GM19023 (cell line): Measurements from ENCODE around the gene PHYH.
"Not testable (repeated sequence)": the region's sequence is repeated elsewhere in the genome, so short reads cannot be mapped to it uniquely, and the experiment has no call there.

Experiments used
- ATAC-seq: cut with Tn5 transposase; IDR thresholded peaks from one replicate; pipeline ENCODE4 v1.9.1; 2021; ENCODE audit warnings: mild to moderate bottlenecking, moderate library complexity; ENCODE audit not compliant: unreplicated experiment

PHYH gene

DNA sequence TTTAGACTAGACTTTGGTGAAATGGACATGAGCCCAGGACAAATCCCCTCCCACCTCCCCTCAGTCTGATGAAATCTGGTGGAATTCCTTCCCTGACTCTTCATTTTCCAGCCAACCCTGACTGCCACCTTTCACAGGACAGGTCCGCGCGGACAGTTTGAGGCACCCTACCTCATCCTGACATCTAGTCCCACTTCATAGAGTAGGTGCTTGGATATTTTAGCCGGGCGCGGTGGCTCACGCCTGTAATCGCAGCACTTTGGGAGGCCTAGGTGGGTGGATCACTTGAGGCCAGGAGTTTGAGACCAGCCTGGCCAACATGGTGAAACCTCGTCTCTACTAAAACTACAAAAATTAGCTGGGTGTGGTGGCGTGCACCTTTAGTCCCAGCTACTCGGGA lies 23.7 kb downstream of the PHYH start:
- ATAC-seq: not testable (repeated sequence)

DNA sequence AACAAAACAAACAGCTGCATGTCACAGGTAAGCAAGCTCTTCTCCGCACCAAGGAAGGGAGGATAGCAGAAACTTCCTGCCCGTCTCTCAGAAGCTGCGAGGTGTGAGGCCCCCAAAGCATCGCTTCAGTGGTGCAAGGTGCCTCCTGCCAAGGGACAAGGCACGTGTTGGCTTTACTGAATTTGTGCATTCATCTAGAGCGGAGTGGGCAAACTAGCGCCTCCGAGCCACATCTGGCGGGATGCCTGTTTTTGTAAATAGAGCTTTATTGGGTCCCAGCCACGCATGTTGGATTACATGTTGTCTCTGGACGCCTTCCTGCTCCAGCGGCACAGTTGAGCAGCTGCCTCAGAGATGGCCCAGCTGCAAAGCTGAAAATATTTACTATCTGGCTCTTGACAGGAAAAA lies 27.7 kb downstream of the PHYH start:
- no peak for ATAC-seq

DNA sequence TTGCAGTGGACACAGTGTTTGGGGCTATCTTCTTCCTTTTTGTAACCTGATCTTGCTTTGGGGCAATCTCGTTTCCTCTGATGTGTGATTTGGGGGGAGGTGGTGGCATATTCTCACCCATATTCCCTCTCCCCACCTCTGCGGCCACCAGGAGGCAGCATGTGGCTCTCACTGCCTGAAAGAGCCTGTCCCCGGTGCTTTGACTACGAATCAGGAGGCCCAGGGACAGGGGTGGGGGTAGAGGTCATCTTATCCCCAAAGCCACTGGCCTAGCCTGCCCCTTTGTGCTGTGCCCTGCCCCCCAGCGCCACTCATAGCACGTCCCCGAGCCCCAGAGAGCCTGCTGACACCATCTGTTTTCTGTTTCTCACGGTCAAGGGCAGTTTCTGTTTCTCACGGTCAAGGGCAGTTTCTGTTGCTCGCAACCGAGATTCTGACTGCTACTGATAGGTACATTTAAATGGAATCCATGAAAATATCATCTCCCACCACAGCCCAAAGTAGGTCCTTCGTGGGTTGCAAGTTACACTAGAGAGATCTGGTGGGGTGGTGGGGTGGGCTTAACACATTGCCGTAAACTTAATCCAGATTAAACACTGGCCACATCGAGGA lies 28.2 kb downstream of the PHYH start:
- peak; percentile 62 for ATAC-seq

DNA sequence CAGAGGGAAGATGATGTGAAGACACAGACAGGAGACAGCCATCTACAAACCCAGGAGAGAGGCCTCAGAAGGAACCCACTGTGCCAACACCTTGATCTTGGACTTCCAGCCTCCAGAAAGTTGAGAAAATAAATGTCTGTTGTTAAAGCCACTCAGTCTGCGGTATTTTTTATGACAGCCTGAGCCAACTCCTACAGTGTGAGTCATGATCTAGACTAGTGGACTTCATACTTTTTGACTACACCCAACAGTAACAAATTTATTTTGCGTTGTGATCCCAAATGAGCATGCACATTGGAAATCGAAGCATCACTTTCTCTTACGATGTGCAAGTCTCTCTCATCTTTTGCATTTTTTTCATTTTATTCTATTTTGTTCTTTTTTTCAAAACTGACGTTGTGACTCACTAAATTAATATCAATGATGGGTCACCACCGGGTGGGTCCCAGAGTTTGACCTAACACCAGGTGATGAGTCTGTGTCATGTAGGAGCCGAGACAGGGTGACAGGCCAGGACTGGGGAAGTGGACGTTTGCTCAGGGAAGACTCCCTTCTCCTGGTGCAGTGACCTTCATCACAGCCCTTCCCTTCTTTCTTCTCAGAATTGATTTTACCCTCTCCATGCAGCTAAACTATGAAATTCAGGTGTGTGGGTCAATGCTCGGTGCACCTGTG lies 28.9 kb downstream of the PHYH start:
- no peak for ATAC-seq

DNA sequence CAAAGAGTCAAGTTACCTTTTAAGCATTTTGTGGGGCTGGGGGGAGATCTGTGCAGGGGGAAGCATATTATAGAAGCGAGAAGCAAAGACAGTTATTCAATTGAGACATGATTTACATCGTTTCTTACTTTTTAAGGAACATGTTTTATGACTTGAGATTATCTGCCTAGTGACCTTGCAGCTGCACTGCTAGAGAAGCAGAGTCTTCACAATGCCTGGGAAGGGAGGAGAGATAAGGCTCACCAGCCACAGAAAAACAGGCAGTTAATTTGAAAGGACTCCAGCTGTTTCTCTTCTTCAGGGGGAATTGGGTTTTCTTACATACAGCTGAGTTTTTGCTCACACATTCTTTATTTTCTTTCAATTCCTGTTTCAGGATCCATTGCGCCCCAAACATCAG lies 31.0 kb downstream of the PHYH start:
- ATAC-seq: no peak

DNA sequence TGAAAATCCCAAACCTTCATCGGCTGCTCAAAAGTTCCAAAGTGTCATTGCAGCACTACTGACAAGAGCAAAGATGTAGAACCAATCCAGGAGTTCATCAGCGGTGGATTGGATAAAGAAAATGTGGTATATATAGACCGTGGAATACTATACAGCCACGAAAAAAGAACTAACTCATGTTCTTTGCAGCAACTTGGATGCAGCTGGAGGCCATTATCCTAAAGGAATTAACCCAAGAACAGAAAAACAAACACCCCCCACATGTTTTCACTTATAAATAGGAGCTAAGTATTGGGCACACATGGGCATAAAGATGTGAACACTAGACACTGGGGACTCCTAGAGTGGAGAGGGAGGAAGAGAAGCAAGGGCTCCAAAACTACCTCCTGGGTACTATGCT lies 31.6 kb downstream of the PHYH start:
- ATAC-seq: no peak

DNA sequence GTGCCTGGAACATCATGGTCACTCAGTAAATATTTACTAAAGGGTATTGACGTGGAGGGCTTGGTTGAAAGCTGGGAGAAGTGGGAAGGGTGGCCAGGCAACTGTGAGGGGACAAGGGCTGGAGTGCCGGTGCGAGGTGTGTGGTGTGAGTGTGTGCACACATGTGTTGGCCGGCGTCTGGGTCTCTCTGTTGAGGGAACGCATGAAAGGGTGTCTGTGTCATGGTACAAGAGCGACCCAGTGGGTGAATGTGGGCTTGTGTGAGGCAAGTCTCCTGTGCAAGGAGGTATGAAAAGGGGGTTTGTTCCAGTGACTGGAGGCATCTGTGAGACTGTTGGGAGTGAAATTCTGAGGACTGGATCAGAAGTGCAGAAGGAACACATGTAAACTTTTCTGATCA lies 36.3 kb downstream of the PHYH start:
- ATAC-seq: no peak

DNA sequence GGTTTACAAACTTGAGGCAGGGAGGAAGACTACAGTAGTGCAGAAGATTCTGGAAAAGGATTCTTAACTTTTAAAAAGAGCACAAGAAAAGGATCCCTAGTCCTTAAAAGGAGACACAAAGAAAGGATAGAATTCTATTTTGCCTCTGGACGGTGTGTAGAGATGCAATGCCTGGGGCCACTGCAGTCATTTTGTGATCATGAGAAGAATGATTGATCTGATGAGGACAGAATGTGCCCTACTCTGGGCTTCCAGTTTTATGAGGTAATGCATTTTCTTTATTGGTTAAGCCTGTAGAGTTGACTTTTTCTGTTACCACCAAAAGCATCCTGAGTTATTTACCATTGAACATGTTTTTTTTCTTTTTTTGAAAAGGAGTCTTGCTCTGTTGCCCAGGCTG lies 37.4 kb downstream of the PHYH start:
- ATAC-seq: no peak

DNA sequence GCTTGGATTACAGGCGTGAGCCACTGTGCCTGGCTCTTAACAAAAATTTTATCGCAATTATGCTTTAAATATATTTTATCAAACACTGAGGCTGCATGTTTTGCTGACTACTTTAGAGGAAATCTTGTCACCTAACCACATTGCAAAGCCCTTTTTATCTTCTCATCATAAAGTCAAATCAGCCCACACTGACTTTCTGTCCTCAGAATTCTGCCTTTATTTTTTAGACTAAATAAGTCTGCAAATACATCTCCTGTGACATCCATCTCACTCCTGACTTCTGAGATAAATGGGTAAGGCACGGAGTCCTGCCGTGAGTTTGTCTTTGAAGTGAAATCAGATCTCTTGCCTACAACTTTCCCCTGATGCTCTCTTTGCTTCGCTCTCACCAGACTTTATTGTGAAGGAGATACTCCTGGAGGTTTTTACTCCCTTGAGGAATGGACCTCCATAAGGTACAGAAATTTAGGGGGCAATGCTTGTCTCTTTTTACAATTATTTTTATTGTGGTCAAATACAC lies 42.2 kb downstream of the PHYH start:
- ATAC-seq: no peak

DNA sequence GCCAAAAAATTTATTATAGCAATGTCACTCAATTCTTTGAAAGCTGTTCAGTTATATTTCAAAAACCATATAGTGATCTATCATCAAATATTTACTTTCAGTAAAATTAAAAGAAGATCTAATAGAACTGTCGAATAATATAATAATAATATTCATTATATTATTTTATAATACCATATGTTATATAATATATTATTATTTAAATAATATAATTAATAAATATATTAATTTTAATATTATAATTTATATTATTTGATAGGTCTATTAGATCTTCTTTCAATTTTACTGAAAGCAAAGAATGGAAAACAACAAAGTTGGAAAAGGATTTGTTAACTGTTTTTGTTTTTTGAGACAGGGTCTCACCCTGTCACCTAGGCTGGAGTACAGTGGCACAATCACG lies 43.2 kb downstream of the PHYH start:
- ATAC-seq: no peak

DNA sequence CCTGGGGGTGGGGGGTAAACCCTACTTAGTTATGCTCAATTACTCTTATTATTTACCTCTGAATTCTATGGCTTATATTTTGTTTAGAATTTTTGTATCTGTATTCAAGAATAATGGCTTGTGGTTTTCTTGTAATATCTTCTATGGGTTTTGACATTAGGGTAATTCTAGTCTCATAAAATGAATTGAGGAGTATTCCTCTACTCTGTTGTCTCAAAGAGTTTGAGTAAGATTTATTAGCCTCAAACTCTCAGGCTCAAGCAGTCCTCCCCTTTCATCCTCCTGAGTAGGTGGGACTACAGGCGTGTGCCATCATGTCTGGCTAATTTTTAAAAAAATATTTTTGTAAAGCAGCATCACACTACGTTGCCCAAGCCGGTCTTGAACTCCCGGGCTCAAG lies 46.1 kb downstream of the PHYH start:
- ATAC-seq: no peak

DNA sequence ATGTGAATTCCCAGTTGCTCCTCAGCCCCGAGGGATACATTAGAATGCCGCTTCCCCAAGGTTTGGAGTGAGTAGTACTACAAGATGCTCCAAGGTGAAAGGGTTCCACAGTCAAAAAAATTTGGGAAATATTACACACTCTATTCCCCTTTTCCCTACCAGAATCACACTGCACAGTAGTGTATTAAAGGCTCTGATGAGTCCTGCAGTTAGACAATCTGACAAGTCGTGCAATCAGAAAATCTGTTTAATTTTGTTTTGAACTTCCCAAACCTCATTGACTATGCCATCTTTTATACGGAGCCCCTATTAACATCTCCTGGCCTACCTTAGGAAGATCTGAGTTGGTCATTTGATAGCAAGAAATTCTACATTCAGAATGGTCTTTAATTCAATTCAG lies 52.1 kb downstream of the PHYH start:
- ATAC-seq: no peak

DNA sequence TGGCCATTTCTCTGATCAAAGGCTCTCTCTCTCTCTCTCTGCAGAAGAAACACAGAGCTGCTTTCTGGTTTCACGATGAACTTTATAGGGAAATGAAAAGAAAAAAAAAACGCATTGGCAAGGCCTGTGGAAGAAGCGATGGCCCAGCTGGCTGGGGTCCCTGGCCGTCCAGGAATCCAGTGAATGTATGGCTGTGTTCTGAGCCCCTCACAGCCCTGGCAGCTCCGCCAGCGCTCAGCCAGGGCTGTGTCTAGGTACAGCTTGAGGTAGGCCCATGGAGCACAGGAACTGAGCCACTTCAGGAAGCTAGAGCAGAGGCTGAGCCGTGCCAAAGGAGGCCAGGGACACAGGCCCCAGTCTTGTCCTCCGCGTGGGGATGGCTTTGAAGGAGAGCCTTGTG lies 52.6 kb downstream of the PHYH start:
- ATAC-seq: no peak

DNA sequence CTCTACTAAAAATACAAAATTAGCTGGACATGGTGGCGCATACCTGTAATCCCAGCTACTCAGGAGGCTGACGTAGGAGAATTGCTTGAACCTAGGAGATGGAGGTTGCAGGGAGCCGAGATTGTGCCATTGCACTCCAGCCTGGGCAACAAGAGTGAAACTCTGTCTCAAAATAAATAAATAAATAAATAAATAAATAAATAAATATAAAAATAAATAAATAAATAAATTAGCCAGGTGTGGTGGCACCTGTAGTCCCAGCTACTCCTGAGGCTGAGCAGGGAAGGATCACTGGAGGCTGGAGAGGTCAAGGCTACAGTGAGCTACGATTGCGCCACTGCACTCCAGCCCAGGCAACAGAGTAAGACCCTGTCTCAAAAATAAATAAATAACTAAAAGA lies 57.6 kb downstream of the PHYH start:
- ATAC-seq: not testable (repeated sequence)

DNA sequence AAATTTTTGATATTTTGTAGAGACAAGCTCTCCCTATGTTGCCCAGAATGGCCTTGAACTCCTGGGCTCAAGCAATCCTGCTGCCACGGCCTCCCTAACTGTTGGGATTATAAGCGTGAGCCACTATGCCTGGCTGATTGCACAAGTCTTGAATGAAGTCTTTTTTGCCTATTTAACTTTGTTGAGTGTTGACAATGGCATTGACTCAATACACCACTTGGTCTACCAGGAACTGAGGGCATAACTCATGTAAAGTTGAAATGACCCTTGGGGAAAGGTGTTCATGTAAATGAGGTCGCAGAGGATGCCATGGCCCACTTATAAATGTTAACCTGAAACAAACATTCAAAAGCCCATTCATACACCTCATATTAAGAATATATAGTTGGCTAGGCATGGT lies 58.3 kb downstream of the PHYH start:
- no peak for ATAC-seq

DNA sequence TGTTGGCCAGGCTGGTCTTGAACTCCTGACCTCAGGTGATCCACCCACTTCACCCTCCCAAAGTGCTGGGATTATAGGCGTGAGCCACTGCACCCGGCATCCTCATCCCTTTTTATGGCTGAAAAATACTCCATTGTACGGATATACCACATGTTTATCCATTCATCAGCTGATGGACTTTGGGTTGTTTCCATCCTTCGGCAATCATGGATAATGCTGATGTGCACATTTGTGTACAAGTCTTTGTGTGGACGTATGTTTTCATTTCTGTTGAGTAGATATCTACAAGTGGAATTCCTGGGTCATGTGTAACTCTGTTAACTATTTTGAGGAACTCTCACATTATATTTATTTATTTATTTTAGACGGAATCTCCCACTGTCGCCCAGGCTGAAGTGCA lies 59.9 kb downstream of the PHYH start:
- no peak for ATAC-seq

DNA sequence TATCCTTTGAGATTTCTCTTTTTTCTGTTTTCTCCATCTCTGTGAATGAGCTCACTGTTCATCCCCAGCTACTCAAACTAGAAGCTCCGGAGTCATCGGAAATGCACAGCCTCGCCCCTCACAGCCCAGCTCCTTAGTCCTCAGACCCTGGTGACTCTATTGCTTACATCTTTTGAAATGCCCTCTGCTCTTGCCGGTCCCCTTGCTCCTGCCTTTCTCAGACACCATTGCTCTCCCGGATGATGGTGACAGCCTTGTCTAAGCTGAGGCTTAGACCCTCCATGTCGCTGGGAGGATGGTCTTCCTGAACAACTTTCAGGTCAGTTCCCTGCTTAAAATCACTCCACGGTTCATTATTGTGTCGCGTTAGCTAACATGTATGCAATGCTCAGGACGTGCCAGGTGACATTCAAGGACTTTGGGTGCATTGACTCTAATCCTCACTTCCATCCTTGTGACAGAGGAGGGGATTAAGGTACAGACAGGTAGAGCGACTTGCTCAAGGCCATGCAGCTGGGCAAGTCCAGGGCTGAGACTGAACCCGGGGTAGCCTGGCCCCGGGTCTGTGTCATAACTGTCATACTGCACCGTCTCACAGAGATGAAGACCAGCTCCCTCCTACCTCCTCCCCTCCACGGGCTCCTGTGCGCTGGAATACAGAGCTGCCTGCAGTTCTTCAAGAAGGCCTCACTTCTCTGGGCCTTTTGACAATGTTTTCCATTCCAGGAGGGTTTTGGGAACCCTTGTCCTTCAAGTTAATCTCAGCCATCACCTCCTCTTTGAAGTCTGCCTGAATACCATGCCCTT lies 61.4 kb downstream of the PHYH start:
- no peak for ATAC-seq

DNA sequence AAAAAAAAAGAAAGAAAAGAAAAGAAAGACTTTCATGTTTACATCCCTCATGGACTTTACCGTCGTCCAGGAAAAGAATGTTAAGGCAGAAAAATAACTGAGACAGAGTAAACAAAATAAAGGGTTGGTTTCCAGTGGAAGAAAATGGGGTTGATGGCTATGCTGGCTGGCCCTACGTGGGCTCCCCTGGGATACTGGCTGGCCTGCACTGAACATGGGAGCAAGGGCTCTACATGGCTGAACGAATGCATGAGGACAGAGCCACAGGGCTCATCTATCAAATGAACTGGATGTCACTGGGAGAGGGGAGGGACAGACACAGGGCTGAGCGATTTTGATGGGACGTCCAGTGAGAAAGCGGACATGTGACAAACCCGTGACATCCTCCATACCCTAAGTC lies 63.2 kb downstream of the PHYH start:
- ATAC-seq: no peak

DNA sequence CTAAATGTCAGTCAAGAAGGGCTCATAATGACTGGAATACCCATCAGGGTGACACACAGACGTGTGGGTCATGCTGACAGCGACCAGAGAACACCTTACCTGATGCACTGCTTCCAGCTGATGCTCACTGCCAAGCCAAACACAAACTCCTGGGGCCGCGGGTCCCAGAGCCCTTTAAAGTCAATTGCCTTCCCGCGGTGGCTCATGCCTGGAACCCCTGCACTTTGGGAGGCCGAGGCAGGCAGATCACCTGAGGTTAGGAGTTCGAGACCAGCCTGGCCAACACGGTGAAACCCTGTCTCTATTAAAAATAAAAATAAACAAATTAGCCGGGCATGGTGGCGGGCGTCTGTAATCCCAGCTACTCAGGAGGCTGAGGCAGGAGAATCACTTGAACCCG lies 65.1 kb downstream of the PHYH start:
- ATAC-seq: not testable (repeated sequence)

DNA sequence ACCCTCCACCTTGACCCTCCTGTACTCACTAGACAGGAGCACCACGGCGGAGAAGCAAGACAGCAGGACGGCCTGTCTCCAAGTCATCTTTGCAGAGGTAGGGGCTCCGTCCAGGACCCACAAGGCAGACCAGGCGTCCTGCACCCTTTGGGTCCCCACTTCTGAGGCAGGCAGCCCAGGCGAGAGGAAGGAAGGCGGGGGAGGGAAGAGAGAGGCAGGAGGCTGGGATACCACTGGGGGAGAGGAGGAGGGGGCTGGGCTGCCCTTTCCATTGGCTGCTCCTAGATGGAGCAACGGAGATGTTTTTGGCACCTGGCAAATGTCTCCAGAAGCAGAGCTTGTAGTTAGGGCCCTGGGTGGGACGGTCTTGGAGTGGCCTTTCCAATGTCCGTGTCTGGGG lies 65.7 kb downstream of the PHYH start, which contains the start of gene UCMA:
UCMA (minus strand) TSS at position 203 of the 400 bp plus-strand sequence; CDS start at position 87, 116 bp downstream.
- ATAC-seq: no peak

DNA sequence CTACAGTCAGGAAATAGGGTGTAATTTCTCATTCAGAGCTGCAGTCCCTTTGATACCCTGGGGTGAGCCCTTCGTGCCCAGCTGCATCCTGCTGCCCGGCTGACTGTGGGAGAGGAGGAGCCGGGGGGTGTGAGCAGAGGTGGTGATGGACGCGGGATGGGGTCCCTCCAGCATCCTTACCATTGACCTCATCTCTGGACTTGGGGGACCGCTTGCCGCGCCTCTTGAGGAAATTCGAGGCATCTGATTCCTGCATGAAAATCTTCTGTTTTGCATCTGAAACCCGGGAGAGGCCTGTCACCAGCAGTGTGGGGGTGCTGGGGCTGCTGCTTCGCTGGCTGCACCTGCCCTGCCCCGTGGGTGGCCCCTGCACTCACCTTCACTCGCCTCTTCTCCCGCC lies 66.5 kb downstream of the PHYH start:
- no peak for ATAC-seq

DNA sequence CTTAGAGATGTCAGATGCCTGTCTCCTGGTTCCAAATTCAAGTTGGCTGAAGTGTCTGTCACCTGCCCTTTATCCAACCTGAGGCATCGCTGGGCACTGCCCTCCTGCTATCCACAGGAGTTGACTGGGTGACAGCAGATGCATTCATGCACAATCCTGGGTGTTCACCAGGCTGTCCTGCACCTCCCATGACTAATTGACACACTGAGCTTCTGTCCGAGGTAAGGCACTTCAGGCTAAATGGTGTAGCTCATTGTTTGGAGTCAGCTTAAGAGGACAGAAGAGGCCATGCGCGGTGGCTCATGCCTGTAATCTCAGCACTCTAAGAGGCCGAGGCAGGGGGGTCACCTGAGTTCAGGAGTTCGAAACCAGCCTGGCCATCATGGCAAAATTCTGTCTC lies 68.1 kb downstream of the PHYH start:
- ATAC-seq: no peak
